MG63 (cell line): ENCODE measurements around the gene AP2A1. TPM values are rescaled to one million over a fixed set of nuclear protein-coding genes. Genes with fewer than 3 reads are reported as not detected.

Experiments used
- DNase-seq: peaks from one replicate; pipeline ENCODE4 v3.0.0-alpha.2; 2020
- H3K27me3 ChIP-seq: fragments of 250-450 bp; sonication (Bioruptor Pico); 2 replicates; pipeline ENCODE4 v1.5.1; 2020; ENCODE audit warnings: mild to moderate bottlenecking, moderate library complexity
- H3K36me3 ChIP-seq: fragments of 250-450 bp; sonication (Bioruptor Pico); 2 replicates; pipeline ENCODE4 v1.5.1; 2020; ENCODE audit warnings: mild to moderate bottlenecking, moderate library complexity
- H3K4me3 ChIP-seq: fragments of 250-450 bp; sonication (Bioruptor Pico); 2 replicates; pipeline ENCODE4 v1.5.1; 2020; ENCODE audit warnings: mild to moderate bottlenecking, moderate library complexity
- H3K9me3 ChIP-seq: fragments of 250-450 bp; sonication (Bioruptor Pico); 2 replicates; pipeline ENCODE4 v1.5.1; 2020; ENCODE audit warnings: mild to moderate bottlenecking, moderate library complexity
- total RNA-seq: library from RNA; depleted of rRNA; stranded (reverse); fragments of >200 nt; shearing (Covaris generic); gene quantifications from 2 replicates; pipeline ENCODE4 v1.2.3, GENCODE V29; 2014; ENCODE audit warnings: low replicate concordance

AP2A1 gene
- total RNA-seq, 1 experiment from 2014 or later = 115 TPM

DNA sequence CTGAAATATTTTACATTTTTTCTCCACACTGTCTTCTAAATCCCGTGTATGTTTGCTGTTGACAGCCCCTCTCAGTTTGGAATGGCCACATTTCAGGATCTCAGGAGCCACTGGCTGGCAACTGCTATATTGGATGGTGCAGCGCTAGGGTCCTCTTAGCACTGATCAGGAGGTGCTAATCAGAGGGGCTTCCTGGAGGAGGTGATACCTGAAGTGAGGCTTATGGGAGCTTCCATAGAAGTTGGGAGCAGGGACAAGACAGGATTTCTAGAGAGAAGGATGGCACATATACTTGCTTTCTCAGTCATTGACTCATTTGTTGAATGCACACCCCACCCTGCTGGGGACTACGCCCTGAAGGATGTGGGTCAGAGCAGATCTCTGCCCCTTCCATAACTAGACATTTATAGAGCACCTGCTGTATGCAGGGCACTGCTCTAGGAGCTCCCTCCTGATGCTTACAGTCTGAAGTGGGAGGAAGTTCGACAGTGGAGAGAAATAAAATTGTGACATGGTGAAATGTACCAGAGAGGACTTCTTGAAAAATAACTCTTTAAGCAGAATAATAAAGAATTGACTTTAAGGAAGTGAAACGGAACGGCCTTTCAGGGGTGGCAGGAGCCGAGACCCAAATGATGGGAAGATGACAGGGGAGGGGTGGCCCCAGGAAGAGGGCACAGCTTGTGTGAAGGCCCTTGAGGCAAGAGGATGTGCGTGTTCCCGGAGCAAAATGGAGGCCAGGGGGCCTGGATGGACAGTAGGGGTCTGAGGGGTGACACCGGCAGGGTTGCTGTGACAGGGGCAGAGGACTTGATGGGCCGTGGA is 13.1 kb downstream of the AP2A1 start:
- DNase-seq = no peak
- peaks cover 46% of the 10 kb centered on the region for H3K36me3 ChIP-seq

DNA sequence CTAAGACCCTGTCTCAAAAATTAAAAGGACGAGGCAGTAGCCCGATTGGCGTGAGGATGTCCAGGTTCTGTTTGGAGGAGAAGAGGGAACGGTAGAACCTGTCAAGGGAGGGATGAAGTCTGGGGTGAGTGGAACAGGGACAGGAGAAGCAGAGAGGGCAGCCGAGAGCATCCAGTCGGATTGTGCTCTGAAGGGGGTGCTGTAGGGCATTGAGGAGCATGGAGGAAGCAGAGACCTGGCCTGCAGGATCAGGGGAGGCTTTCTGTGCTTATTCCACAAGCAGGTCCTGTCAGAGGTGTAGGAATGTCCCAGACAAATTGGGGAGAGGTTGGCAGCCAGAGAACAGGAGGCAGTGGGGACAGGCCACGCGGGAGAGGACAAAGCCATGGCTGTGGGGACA is 14.1 kb downstream of the AP2A1 start:
- H3K9me3 ChIP-seq = no peaks in the 10 kb centered on the region
- H3K27me3 ChIP-seq = no peaks in the 10 kb centered on the region
- H3K36me3 ChIP-seq = peaks cover 44% of the 10 kb centered on the region
- DNase-seq = no peak
- H3K4me3 ChIP-seq = no peak overlapping the region

More for the DNA sequence above, 13.1 kb downstream of the AP2A1 start:
- no peak overlapping the region for H3K4me3 ChIP-seq
- no peaks in the 10 kb centered on the region for H3K27me3 ChIP-seq
- no peaks in the 10 kb centered on the region for H3K9me3 ChIP-seq

DNA sequence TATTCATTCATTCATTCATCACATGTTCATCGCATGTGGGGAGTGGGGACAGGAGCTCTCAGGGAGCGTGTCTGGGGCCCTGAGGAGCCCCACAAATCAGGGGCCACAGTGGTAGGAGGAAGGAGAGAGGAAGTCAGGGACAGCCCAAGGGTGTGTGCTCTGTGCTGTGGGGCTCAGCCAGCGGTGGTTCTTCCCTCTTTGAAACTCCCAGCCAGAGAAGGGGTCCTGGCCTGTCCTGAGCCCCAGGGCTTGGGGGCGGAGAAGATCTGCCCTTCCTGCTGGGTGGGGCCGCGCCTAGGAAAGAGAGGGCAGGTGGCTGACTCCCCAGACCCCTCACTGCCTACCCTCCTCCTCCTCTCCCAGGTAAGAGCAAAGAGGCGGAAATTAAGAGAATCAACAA is 14.6 kb downstream of the AP2A1 start:
- H3K27me3 ChIP-seq = no peaks in the 10 kb centered on the region
- no peak overlapping the region for H3K4me3 ChIP-seq
- H3K36me3 ChIP-seq = peaks cover 46% of the 10 kb centered on the region
- no peak for DNase-seq
- H3K9me3 ChIP-seq = no peaks in the 10 kb centered on the region

GRCh38 chr19:49782515-49782914 is 15.7 kb downstream of the AP2A1 start:
- peaks cover 43% of the 10 kb centered on the region for H3K36me3 ChIP-seq
- H3K27me3 ChIP-seq = no peaks in the 10 kb centered on the region
- H3K9me3 ChIP-seq = no peaks in the 10 kb centered on the region
- no peak for DNase-seq
- no peak overlapping the region for H3K4me3 ChIP-seq

DNA sequence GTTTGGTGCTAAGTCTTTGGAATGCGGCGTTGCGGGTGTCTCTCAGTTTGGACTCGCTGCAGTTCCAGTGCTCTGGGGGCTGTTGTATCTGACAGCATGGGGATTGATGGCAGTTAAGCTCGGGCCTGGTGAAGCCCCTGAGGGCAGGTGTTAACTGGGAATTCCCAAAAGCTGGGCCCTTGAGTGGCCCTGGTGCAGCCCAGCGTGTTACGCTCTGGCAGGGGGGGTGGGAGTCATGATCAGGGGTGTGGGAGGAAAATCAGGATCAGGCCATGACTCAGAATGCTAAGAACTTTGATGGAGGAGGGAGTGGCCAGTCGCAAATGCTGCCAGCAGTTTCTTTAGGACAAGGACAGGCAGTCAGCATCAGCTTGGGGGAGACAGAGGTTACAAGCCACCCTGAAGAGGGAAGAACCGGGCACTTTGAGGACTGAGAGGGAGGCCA is 19.6 kb downstream of the AP2A1 start:
- no peaks in the 10 kb centered on the region for H3K27me3 ChIP-seq
- no peaks in the 10 kb centered on the region for H3K9me3 ChIP-seq
- peaks cover 50% of the 10 kb centered on the region for H3K36me3 ChIP-seq
- DNase-seq = no peak
- no peak overlapping the region for H3K4me3 ChIP-seq

DNA sequence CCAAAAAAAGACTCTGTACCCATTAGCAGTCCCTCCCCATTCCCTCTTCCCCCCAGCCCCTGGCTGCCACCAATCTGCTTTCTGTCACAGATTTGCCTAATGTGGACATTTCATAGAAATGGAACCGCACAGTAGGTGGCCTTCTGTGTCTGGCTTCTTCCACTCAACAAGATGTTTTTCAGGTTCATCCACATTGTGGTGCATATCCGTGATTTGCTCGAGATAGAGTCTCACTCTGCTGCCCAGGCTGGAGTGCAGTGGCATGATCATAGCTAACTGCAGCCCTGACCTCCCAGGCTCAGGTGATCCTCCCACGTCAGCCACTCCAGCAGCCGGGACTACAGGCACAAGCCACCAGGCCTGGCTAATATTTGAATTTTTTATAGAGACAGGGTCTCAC is 20.9 kb downstream of the AP2A1 start:
- Histone ChIP-seq H3K36me3 (peaks cover 44% of the 10 kb centered on the region), H3K27me3 (no peaks in the 10 kb centered on the region)
- no peak for DNase-seq

DNA sequence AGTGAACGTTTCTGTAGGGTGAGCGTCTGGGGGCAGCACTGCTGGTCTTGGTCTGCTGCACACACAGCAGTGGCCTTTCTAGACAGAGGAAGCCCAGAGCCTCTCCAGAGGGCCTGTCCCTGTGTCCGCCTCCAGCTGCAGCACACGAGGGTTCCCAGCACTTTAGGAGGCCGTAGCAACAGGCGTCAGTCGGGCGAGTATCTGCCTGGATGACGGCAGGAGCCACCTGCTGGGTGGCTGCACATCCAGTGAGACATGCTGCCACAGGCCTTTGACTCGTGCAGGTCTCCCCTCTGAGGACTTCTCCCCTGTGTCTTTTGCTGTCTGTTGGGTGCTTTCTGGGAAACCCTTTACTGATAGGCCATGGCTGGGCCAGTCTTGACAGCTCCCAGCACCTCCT is 22.1 kb downstream of the AP2A1 start:
- H3K9me3 ChIP-seq = no peaks in the 10 kb centered on the region
- H3K36me3 ChIP-seq = peaks cover 41% of the 10 kb centered on the region
- DNase-seq = no peak

More for the DNA sequence above, 20.9 kb downstream of the AP2A1 start:
- Histone ChIP-seq H3K4me3 (no peak overlapping the region), H3K9me3 (no peaks in the 10 kb centered on the region)

GRCh38 chr19:49790866-49791265 is 24.1 kb downstream of the AP2A1 start:
- no peaks in the 10 kb centered on the region for H3K9me3 ChIP-seq
- H3K27me3 ChIP-seq = no peaks in the 10 kb centered on the region
- peaks cover 49% of the 10 kb centered on the region for H3K36me3 ChIP-seq
- H3K4me3 ChIP-seq = no peak overlapping the region
- no peak for DNase-seq

More for the DNA sequence above, 22.1 kb downstream of the AP2A1 start:
- H3K4me3 ChIP-seq = no peak overlapping the region
- no peaks in the 10 kb centered on the region for H3K27me3 ChIP-seq

GRCh38 chr19:49791776-49792445 is 25.1 kb downstream of the AP2A1 start:
- Histone ChIP-seq H3K9me3 (no peaks in the 10 kb centered on the region), H3K36me3 (peaks cover 54% of the 10 kb centered on the region), H3K27me3 (no peaks in the 10 kb centered on the region), H3K4me3 (no peak overlapping the region)
- no peak for DNase-seq

DNA sequence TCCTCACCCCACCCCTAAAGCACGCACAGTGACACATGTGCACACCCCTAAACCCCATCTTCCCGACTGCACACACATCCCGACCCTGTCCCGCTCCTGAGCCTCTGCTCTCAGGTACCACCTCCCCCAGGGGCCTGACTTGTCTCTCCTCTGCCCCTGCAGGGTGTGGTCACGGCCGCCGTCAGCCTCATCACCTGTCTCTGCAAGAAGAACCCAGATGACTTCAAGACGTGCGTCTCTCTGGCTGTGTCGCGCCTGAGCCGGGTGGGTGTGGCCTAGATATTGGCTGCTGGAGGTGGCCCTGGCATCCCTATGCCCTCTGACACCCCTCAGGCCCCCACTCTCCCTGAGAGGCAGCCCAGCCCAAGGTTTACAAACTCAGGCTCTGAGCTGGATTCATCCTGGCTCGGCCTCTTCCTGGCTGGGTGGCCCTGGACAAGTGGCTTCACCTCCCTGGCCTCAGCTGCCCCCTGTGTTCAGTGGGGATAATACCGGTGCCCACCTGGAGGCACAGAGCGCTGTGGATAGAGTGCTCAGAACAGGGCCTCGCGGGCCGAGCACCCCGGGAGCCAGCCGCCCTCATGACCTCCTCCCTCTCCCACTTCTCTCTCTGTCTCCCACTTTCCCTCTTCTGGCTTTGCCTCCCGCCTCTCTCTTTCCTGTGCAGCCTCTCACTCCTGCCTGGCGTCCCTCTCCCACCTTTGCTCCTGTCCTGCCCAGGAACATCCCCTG is 26.2 kb downstream of the AP2A1 start:
- Histone ChIP-seq H3K36me3 (peaks cover 53% of the 10 kb centered on the region), H3K9me3 (no peaks in the 10 kb centered on the region), H3K4me3 (no peak overlapping the region), H3K27me3 (no peaks in the 10 kb centered on the region)
- DNase-seq = no peak

DNA sequence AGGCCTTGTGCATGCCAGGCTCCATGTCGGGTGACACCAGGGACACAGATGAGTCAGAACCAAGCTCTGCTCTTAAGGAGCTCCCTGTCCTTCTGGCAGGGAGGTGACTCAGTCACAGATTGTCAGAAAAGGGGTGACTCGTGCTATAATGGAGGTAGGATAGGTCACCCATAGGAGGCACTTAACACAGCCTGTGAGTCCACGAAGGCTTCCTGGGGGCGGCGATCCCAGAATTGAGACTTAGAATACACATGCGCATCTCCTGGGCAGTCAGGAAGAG is 26.7 kb downstream of the AP2A1 start:
- peak; percentile 27 for DNase-seq
- no peak overlapping the region for H3K4me3 ChIP-seq
- H3K36me3 ChIP-seq = peaks cover 55% of the 10 kb centered on the region
- H3K9me3 ChIP-seq = no peaks in the 10 kb centered on the region
- no peaks in the 10 kb centered on the region for H3K27me3 ChIP-seq

DNA sequence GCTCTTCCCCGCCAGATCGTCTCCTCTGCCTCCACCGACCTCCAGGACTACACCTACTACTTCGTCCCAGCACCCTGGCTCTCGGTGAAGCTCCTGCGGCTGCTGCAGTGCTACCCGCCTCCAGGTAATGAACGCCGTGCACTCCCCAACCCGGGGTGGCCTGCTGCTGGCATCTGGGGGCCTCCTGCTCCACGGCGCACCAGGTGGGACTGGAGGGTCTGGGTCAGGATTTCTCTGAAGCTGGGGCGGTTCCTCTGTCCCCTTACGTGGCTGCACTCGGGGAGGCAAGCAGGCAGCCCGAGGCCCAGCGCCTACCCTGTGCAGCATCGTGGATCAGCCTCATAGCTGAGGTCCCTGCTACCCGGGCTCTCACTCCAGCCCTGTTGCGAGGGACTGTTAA is 28.8 kb downstream of the AP2A1 start:
- H3K27me3 ChIP-seq = no peaks in the 10 kb centered on the region
- H3K4me3 ChIP-seq = no peak overlapping the region
- H3K36me3 ChIP-seq = peaks cover 66% of the 10 kb centered on the region
- H3K9me3 ChIP-seq = no peaks in the 10 kb centered on the region
- no peak for DNase-seq

- H3K9me3 ChIP-seq = no peaks in the 10 kb centered on the region
- peaks cover 60% of the 10 kb centered on the region for H3K36me3 ChIP-seq
- no peaks in the 10 kb centered on the region for H3K27me3 ChIP-seq
- DNase-seq = no peak
- H3K4me3 ChIP-seq = no peak overlapping the region
These were observed 31.8 kb downstream of the AP2A1 start for GRCh38 chr19:49798574-49798973.

DNA sequence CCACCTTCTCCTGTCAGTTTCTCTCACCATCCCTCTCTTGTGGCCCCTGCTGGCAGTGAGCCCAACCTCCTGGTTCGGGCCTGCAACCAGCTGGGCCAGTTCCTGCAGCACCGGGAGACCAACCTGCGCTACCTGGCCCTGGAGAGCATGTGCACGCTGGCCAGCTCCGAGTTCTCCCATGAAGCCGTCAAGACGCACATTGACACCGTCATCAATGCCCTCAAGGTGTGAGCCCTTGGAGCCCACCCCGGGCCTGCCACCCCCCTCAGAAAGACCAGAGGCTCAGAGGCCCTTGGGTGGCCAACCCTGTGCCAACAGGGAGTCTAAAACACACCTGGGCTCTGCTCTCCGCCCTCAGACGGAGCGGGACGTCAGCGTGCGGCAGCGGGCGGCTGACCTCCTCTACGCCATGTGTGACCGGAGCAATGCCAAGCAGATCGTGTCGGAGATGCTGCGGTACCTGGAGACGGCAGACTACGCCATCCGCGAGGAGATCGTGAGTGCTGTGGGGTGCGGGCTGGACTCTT is 32.5 kb downstream of the AP2A1 start:
- no peaks in the 10 kb centered on the region for H3K9me3 ChIP-seq
- no peak for DNase-seq
- no peaks in the 10 kb centered on the region for H3K27me3 ChIP-seq
- peaks cover 64% of the 10 kb centered on the region for H3K36me3 ChIP-seq
- H3K4me3 ChIP-seq = no peak overlapping the region

GRCh38 chr19:49799798-49800376 is 33.1 kb downstream of the AP2A1 start:
- no peak for DNase-seq
- no peaks in the 10 kb centered on the region for H3K9me3 ChIP-seq
- H3K27me3 ChIP-seq = no peaks in the 10 kb centered on the region
- H3K36me3 ChIP-seq = peaks cover 62% of the 10 kb centered on the region
- no peak overlapping the region for H3K4me3 ChIP-seq

DNA sequence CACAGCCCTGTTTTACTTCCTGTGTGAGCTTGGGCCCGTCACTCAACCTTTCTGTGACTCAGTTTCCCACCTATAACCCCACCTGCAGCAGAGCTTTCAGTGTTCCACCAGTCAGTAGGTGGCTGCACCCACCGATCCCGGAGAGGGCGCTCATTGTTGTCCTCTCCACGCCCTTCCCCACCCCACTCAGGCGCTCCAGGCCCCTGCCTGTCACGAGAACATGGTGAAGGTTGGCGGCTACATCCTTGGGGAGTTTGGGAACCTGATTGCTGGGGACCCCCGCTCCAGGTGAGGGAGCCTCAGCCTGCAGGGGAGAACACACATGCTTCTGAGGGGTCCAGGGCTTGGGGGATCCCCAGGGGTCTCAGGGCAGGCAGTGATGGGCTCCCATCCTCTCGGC is 34.0 kb downstream of the AP2A1 start:
- DNase-seq = no peak
- no peak overlapping the region for H3K4me3 ChIP-seq
- H3K36me3 ChIP-seq = peaks cover 64% of the 10 kb centered on the region
- H3K9me3 ChIP-seq = no peaks in the 10 kb centered on the region
- H3K27me3 ChIP-seq = no peaks in the 10 kb centered on the region

GRCh38 chr19:49801401-49801888 is 34.6 kb downstream of the AP2A1 start:
- no peak for DNase-seq
- Histone ChIP-seq H3K4me3 (no peak overlapping the region), H3K36me3 (peaks cover 64% of the 10 kb centered on the region), H3K27me3 (no peaks in the 10 kb centered on the region), H3K9me3 (no peaks in the 10 kb centered on the region)
